B cell (primary cell): Measurements from ENCODE around the gene WDFY2.

ENCODE experiments used
- CTCF ChIP-seq: fragments of 200-600 bp; IDR thresholded peaks from one replicate; pipeline ENCODE4 v1.8.0; 2022; ENCODE audit warnings: antibody characterized with exemption, mild to moderate bottlenecking
- EZH2 ChIP-seq: IDR thresholded peaks from 2 replicates; pipeline ENCODE4 v1.6.1; 2012; ENCODE audit warnings: borderline replicate concordance, low read depth, mild to moderate bottlenecking, moderate library complexity, low read length; ENCODE audit not compliant: insufficient read depth, poor library complexity, severe bottlenecking

- TF ChIP-seq CTCF = no peak
- TF ChIP-seq EZH2 = no peak
Observed at GRCh38 chr13:51747438-51748434, 163.5 kb downstream of the WDFY2 start.
